GM10266 (cell line): Measurements from ENCODE around the gene ZNF266.

Experiments used
- DNase-seq: peaks from one replicate; pipeline ENCODE4 v3.0.0; 2012; ENCODE audit errors: extremely low spot score
- TF ChIP-seq, protein P1 (sequence below): IDR thresholded peaks from 2 replicates; pipeline ENCODE4 v1.5.1; 2012; ENCODE audit warnings: mild to moderate bottlenecking, low read depth; ENCODE audit not compliant: control insufficient read depth, insufficient read depth; ENCODE audit errors: missing control alignments

Gene ZNF266

GRCh38 chr19:9445037-9445436 lies 9.7 kb upstream of the ZNF266 start:
- TF ChIP-seq, protein P1, sequence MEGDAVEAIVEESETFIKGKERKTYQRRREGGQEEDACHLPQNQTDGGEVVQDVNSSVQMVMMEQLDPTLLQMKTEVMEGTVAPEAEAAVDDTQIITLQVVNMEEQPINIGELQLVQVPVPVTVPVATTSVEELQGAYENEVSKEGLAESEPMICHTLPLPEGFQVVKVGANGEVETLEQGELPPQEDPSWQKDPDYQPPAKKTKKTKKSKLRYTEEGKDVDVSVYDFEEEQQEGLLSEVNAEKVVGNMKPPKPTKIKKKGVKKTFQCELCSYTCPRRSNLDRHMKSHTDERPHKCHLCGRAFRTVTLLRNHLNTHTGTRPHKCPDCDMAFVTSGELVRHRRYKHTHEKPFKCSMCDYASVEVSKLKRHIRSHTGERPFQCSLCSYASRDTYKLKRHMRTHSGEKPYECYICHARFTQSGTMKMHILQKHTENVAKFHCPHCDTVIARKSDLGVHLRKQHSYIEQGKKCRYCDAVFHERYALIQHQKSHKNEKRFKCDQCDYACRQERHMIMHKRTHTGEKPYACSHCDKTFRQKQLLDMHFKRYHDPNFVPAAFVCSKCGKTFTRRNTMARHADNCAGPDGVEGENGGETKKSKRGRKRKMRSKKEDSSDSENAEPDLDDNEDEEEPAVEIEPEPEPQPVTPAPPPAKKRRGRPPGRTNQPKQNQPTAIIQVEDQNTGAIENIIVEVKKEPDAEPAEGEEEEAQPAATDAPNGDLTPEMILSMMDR, result no peak
- DNase-seq, result no peak

- TF ChIP-seq, protein P1, result no peak
- no peak for DNase-seq
Measured at GRCh38 chr19:9436358-9436757, 985 bp upstream of the ZNF266 start.

DNA sequence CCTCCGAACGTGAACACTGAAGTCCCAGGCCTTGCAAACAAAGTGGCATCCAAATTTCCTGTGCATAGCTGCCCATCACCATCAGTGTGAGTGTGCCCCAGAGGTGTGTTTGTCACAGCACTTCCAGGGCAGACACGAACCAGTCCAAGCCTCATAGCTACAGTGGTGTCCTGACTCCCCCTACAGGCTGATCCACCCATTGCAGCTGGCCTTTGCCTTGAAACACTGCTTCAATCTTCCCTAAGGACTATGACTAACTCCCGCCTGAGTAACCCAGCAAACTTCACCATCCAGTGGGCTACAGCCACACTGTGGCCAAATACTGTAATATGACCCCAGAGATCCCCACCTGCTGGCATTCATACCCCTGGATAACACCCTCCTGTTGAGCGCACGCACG lies 3.9 kb downstream of the ZNF266 start:
- DNase-seq, result no peak
- TF ChIP-seq, protein P1, result peak; percentile 41

DNA sequence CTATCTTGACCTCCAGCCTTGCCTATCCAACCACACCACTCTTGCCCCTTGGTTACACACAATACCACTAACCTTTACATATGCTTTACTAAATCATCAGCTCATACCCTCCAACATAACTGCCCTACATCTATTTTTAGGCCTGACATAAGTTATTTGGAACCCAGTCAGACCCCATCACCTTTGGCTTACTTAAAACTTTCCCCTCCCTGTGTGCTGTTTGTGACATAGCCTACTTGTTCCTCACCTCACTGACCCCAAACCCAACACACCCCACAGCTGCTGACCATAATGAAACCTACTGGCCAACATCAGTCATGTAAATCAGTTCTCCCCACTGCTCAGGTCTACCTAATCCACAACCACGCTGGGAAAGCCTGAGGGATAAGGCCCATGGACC lies 4.9 kb downstream of the ZNF266 start:
- no peak for DNase-seq

GRCh38 chr19:9427941-9428340 lies 7.4 kb downstream of the ZNF266 start:
- TF ChIP-seq, protein P1, result no peak
- no peak for DNase-seq

More for the DNA sequence above, 4.9 kb downstream of the ZNF266 start:
- TF ChIP-seq, protein P1, result no peak

- TF ChIP-seq, protein P1, result no peak
- no peak for DNase-seq
Measured at GRCh38 chr19:9413240-9413954, 22.0 kb downstream of the ZNF266 start.

- DNase-seq, result no peak
- TF ChIP-seq, protein P1, result no peak
Measured at GRCh38 chr19:9407827-9408226, 27.5 kb downstream of the ZNF266 start.
